ENCODE data around the gene RAPGEF5. TPM values are rescaled to one million over a fixed set of nuclear protein-coding genes. Genes with fewer than 3 reads are reported as not detected.

The RAPGEF5 gene, protein sequence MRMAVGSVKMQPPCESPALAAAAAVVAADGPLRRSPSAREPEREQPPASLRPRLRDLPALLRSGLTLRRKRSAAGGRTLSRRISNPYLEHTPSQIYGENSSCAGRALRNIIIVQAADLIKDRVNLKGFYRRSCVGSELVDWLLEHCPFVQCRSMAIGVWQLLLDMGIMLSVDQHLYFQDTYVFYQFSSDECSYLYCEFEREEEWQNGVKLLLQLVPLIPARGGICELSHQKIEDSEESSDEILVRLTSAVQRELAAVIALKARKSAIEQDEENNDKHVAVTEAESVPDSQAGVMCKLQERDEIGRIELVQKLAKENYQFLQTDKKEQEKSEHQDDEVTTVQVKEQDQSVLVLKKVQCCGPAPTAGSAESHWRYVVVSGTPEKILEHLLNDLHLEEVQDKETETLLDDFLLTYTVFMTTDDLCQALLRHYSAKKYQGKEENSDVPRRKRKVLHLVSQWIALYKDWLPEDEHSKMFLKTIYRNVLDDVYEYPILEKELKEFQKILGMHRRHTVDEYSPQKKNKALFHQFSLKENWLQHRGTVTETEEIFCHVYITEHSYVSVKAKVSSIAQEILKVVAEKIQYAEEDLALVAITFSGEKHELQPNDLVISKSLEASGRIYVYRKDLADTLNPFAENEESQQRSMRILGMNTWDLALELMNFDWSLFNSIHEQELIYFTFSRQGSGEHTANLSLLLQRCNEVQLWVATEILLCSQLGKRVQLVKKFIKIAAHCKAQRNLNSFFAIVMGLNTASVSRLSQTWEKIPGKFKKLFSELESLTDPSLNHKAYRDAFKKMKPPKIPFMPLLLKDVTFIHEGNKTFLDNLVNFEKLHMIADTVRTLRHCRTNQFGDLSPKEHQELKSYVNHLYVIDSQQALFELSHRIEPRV
- 0.29 TPM in 1 of 2 replicates, not detected in the other for total RNA-seq

DNA sequence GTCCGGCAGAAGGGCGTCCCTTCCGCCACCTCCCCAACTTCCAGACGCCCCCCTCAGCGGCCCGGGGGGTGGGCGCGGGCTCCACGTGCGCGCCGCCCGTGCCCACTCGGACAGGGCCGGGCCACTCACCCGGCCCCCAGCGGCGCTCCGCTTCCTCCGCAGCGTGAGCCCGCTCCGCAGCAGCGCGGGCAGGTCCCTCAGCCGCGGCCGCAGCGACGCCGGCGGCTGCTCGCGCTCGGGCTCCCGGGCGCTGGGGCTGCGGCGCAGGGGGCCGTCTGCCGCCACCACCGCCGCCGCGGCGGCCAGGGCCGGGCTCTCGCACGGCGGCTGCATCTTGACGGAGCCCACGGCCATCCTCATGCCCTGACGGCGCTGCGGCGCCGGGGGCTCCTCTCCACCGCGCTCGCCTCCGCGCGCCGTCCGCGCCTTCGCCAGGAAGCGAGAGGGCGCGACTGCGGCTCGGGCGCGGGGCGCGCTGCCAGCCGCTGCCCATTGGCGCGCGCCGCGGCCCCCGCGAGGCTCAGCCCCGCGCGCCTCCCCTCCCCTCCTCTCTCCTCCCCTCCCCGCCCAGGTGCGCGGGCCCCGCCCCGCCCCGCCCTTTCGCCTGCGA lies at the start of gene RAPGEF5:
TSS of gene RAPGEF5 (minus strand) at position 454 of the 610 bp plus-strand sequence. CDS start at position 360, 94 bp downstream.

Other genes with a start within 250 kb of the RAPGEF5 start
- 3.2 and 4.4 TPM in 2 replicates for gene STEAP1B, start 143.0 kb upstream of the RAPGEF5 start, total RNA-seq

All from myometrial cell (primary cell).